Suprapubic skin (tissue), 4 donors: ENCODE data around the gene MS4A4A.

Experiments
- POLR2A ChIP-seq, 2 donors: fragments of 450-650 bp; IDR thresholded peaks; one replicate each; pipeline ENCODE4 v1.6.1; 2017; ENCODE audit warnings: antibody characterized with exemption in 2 of 2, mild to moderate bottlenecking in 2 of 2, moderate library complexity in 2 of 2
- POLR2AphosphoS5 ChIP-seq, 3 donors: sonication (generic); formaldehyde crosslinking; IDR thresholded peaks; one replicate each; pipeline ENCODE4 v1.6.1; 2017; ENCODE audit warnings: antibody characterized with exemption in 3 of 3
- TF ChIP-seq, protein P1 (sequence below), 2 donors: fragments of 200-600 bp in 1 of 2; fragments of 450-650 bp in 1 of 2; sonication (generic) in 1 of 2; IDR thresholded peaks; one replicate each; pipeline ENCODE4 v1.5.1; 2016 to 2019; ENCODE audit warnings: antibody characterized with exemption in 2 of 2, mild to moderate bottlenecking in 1 of 2, moderate library complexity in 1 of 2

DNA sequence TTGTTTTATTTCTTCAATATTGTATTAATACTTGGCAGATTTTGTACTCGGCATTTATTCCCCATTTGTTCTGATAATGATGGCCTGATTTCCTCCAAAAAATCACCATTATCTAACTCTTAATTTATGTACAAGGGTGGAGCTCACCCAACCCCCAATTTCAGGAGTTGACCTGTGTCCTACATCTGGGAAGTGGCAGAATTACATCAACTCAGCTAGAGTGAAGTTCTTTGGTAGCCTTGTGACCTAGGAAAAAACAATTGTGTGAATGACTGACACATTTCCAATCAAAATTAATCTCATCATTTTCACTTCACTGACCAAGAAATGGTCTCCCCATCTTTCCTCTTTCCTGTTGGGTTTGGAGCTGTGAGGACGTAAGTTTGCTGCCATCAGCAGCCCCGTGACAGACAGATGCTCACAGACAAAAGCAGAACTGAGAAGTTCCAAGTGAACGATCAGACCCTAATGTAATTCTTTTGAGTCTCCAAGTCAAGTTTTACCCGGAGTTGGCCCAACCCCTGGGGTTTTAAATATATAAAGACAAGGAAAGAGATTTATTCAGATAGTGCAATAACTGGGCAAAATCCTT, 30.0 kb downstream of the MS4A4A start:
- TF ChIP-seq, protein P1, sequence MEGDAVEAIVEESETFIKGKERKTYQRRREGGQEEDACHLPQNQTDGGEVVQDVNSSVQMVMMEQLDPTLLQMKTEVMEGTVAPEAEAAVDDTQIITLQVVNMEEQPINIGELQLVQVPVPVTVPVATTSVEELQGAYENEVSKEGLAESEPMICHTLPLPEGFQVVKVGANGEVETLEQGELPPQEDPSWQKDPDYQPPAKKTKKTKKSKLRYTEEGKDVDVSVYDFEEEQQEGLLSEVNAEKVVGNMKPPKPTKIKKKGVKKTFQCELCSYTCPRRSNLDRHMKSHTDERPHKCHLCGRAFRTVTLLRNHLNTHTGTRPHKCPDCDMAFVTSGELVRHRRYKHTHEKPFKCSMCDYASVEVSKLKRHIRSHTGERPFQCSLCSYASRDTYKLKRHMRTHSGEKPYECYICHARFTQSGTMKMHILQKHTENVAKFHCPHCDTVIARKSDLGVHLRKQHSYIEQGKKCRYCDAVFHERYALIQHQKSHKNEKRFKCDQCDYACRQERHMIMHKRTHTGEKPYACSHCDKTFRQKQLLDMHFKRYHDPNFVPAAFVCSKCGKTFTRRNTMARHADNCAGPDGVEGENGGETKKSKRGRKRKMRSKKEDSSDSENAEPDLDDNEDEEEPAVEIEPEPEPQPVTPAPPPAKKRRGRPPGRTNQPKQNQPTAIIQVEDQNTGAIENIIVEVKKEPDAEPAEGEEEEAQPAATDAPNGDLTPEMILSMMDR (IDR thresholded peaks at IDR 0.05): no peak
- no peak for TF ChIP-seq POLR2A (IDR thresholded peaks at IDR 0.05)
- no peak for TF ChIP-seq POLR2AphosphoS5 (IDR thresholded peaks at IDR 0.05)
